Astrocyte (in vitro differentiated cells and primary cell): ENCODE data around the gene TRPM3. TPM values are rescaled to one million over a fixed set of nuclear protein-coding genes. Genes with fewer than 3 reads are reported as not detected.

Experiments used
- DNase-seq: peaks from one replicate; pipeline ENCODE4 v3.0.0-alpha.2; 2010; ENCODE audit warnings: low read depth
- FAIRE-seq: peaks from 2 replicates; lab custom pipeline; 2011; peaks lifted over from hg19 to GRCh38; lab: Jason Lieb, UNC
- H2AFZ ChIP-seq: 2 replicates; pipeline ENCODE4 v1.6.0; 2012; ENCODE audit warnings: low read depth, low read length, inconsistent platforms
- H3K27ac ChIP-seq: 2 replicates; pipeline ENCODE4 v1.5.1; 2011; ENCODE audit warnings: low read depth, low read length, inconsistent platforms
- H3K27me3 ChIP-seq: 2 replicates; pipeline ENCODE4 v1.6.0; 2011; ENCODE audit warnings: low read length, inconsistent platforms; ENCODE audit not compliant: insufficient read depth
- H3K36me3 ChIP-seq: 2 replicates; pipeline ENCODE4 v1.5.1; 2011; ENCODE audit warnings: low read length, inconsistent platforms; ENCODE audit not compliant: insufficient read depth
- H3K4me1 ChIP-seq: 2 replicates; pipeline ENCODE4 v1.5.1; 2011; ENCODE audit warnings: low read length, inconsistent platforms; ENCODE audit not compliant: insufficient read depth
- H3K4me2 ChIP-seq: 2 replicates; pipeline ENCODE4 v1.6.0; 2012; ENCODE audit warnings: low read length, inconsistent platforms
- H3K4me3 ChIP-seq: 2 replicates; pipeline ENCODE4 v1.5.1; 2011; ENCODE audit warnings: low read depth, mild to moderate bottlenecking, low read length, inconsistent platforms; ENCODE audit not compliant: insufficient read depth
- H3K79me2 ChIP-seq: 2 replicates; pipeline ENCODE4 v1.6.0; 2012; ENCODE audit warnings: mild to moderate bottlenecking, low read length, inconsistent platforms; ENCODE audit not compliant: insufficient read depth
- H3K9ac ChIP-seq: 2 replicates; pipeline ENCODE4 v1.6.0; 2012; ENCODE audit warnings: mild to moderate bottlenecking, low read length, inconsistent platforms
- H3K9me3 ChIP-seq: 2 replicates; pipeline ENCODE4 v1.5.1; 2012; ENCODE audit warnings: low read depth, mild to moderate bottlenecking, low read length, inconsistent platforms; ENCODE audit not compliant: insufficient read depth
- H4K20me1 ChIP-seq: 2 replicates; pipeline ENCODE4 v1.6.0; 2012; ENCODE audit warnings: low read length, inconsistent platforms; ENCODE audit not compliant: insufficient read depth
- H3K27ac Mint-ChIP-seq: one replicate; pipeline ENCODE4 v1.8.0; 2021; ENCODE audit warnings: mild to moderate bottlenecking, mixed read lengths; ENCODE audit not compliant: unreplicated experiment
- H3K27me3 Mint-ChIP-seq: one replicate; pipeline ENCODE4 v1.8.0; 2021; ENCODE audit warnings: low read depth, mixed read lengths; ENCODE audit not compliant: unreplicated experiment
- H3K36me3 Mint-ChIP-seq: one replicate; pipeline ENCODE4 v1.8.0; 2021; ENCODE audit warnings: low read depth, mixed read lengths; ENCODE audit not compliant: unreplicated experiment
- H3K4me1 Mint-ChIP-seq: one replicate; pipeline ENCODE4 v1.8.0; 2021; ENCODE audit warnings: low read depth, mixed read lengths; ENCODE audit not compliant: unreplicated experiment
- H3K4me3 Mint-ChIP-seq: one replicate; pipeline ENCODE4 v1.8.0; 2021; ENCODE audit warnings: mild to moderate bottlenecking, moderate library complexity, mixed read lengths; ENCODE audit not compliant: unreplicated experiment
- H3K9me3 Mint-ChIP-seq: one replicate; pipeline ENCODE4 v1.8.0; 2021; ENCODE audit warnings: mild to moderate bottlenecking, mixed read lengths; ENCODE audit not compliant: unreplicated experiment
- CTCF ChIP-seq: IDR thresholded peaks from 2 replicates; pipeline ENCODE4 v1.5.1; 2011; ENCODE audit warnings: low read depth, mild to moderate bottlenecking, inconsistent platforms, low read length, moderate library complexity; ENCODE audit not compliant: insufficient read depth
- EZH2 ChIP-seq: IDR thresholded peaks from 2 replicates; pipeline ENCODE4 v1.6.1; 2012; ENCODE audit warnings: mild to moderate bottlenecking, low read length, inconsistent platforms; ENCODE audit not compliant: insufficient read depth
- total RNA-seq: library from RNA; stranded (reverse); gene quantifications from 2 replicates; pipeline ENCODE4 v1.2.1, GENCODE V29; 2021

TRPM3 gene
- total RNA-seq, 1 donor from 2014 or later: 0.14 TPM

- Histone ChIP-seq H2AFZ (no peak overlapping the region), H3K27ac (no peak overlapping the region), H3K36me3 (no peaks in the 10 kb centered on the region), H4K20me1 (no peaks in the 10 kb centered on the region), H3K9ac (no peak overlapping the region), H3K4me1 (no peaks in the 10 kb centered on the region), H3K4me3 (no peak overlapping the region), H3K9me3 (no peaks in the 10 kb centered on the region), H3K79me2 (no peaks in the 10 kb centered on the region), H3K4me2 (no peak overlapping the region), H3K27me3 (no peaks in the 10 kb centered on the region)
- TF ChIP-seq EZH2: no peak
- no peak for TF ChIP-seq CTCF
- no peaks in the 10 kb centered on the region for H3K4me1 Mint-ChIP-seq
- H3K36me3 Mint-ChIP-seq: no peaks in the 10 kb centered on the region
- H3K9me3 Mint-ChIP-seq: no peaks in the 10 kb centered on the region
- no peaks in the 10 kb centered on the region for H3K27me3 Mint-ChIP-seq
- no peak overlapping the region for H3K27ac Mint-ChIP-seq
- DNase-seq (no peak), FAIRE-seq (no peak)
- H3K4me3 Mint-ChIP-seq: no peak overlapping the region
Measured at GRCh38 chr9:70772601-70773000, 348.8 kb downstream of the TRPM3 start.

- H3K9me3 ChIP-seq: no peaks in the 10 kb centered on the region
- H3K27ac Mint-ChIP-seq: no peak overlapping the region
- no peaks in the 10 kb centered on the region for H3K36me3 ChIP-seq
- H3K4me3 Mint-ChIP-seq: no peak overlapping the region
- H3K36me3 Mint-ChIP-seq: no peaks in the 10 kb centered on the region
- no peaks in the 10 kb centered on the region for H3K4me1 ChIP-seq
- no peaks in the 10 kb centered on the region for H4K20me1 ChIP-seq
- H3K4me2 ChIP-seq: no peak overlapping the region
- H3K79me2 ChIP-seq: no peaks in the 10 kb centered on the region
- FAIRE-seq: no peak
- TF ChIP-seq EZH2 (no peak), CTCF (no peak)
- H3K4me3 ChIP-seq: no peak overlapping the region
- H3K9ac ChIP-seq: no peak overlapping the region
- H3K4me1 Mint-ChIP-seq: no peaks in the 10 kb centered on the region
- no peak overlapping the region for H3K27ac ChIP-seq
- no peak for DNase-seq
- H3K27me3 ChIP-seq: no peaks in the 10 kb centered on the region
- no peak overlapping the region for H2AFZ ChIP-seq
- H3K9me3 Mint-ChIP-seq: no peaks in the 10 kb centered on the region
- no peaks in the 10 kb centered on the region for H3K27me3 Mint-ChIP-seq
Measured at GRCh38 chr9:70765946-70766345, 355.5 kb downstream of the TRPM3 start.

GRCh38 chr9:70761139-70761670 lies 360.2 kb downstream of the TRPM3 start:
- no peak overlapping the region for H3K27ac ChIP-seq
- no peaks in the 10 kb centered on the region for H3K9me3 ChIP-seq
- H3K27me3 ChIP-seq: no peaks in the 10 kb centered on the region
- Mint-ChIP-seq H3K36me3 (no peaks in the 10 kb centered on the region), H3K4me1 (no peaks in the 10 kb centered on the region), H3K4me3 (no peak overlapping the region), H3K9me3 (no peaks in the 10 kb centered on the region), H3K27ac (no peak overlapping the region), H3K27me3 (no peaks in the 10 kb centered on the region)
- no peaks in the 10 kb centered on the region for H3K4me1 ChIP-seq
- H4K20me1 ChIP-seq: no peaks in the 10 kb centered on the region
- no peaks in the 10 kb centered on the region for H3K79me2 ChIP-seq
- H3K4me3 ChIP-seq: no peak overlapping the region
- H3K9ac ChIP-seq: no peak overlapping the region
- FAIRE-seq (no peak), DNase-seq (no peak)
- H2AFZ ChIP-seq: no peak overlapping the region
- H3K4me2 ChIP-seq: no peak overlapping the region
- no peak for TF ChIP-seq CTCF
- H3K36me3 ChIP-seq: no peaks in the 10 kb centered on the region
